DMS79 (cell line): ENCODE measurements around the gene PPP3CB.
"Not testable (repeated sequence)": the region's sequence is repeated elsewhere in the genome, so short reads cannot be mapped to it uniquely, and the experiment has no call there.

Experiments used
- DNase-seq: peaks from one replicate; lab custom pipeline; 2025; lab: John Stamatoyannopoulos, UW

The PPP3CB gene

GRCh38 chr10:73414230-73414945 lies 81.4 kb downstream of the PPP3CB start:
- no peak for DNase-seq

GRCh38 chr10:73413528-73414229 lies 82.1 kb downstream of the PPP3CB start, which contains the start of gene ANXA7:
TSS of gene ANXA7 (minus strand) at chr10:73414058. CDS start at chr10:73400856, 13,202 bp downstream.
- DNase-seq: peak; percentile 60

GRCh38 chr10:73413108-73413527 lies 82.7 kb downstream of the PPP3CB start:
- peak; percentile 46 for DNase-seq

GRCh38 chr10:73410897-73411296 lies 84.9 kb downstream of the PPP3CB start:
- no peak for DNase-seq

- no peak for DNase-seq
Measured at GRCh38 chr10:73408978-73409521, 86.8 kb downstream of the PPP3CB start.

GRCh38 chr10:73408061-73408460 lies 87.8 kb downstream of the PPP3CB start:
- DNase-seq: no peak

GRCh38 chr10:73407495-73407894 lies 88.3 kb downstream of the PPP3CB start:
- no peak for DNase-seq

- DNase-seq: no peak
Measured at GRCh38 chr10:73406846-73407245, 89.0 kb downstream of the PPP3CB start.

GRCh38 chr10:73405556-73405955 lies 90.3 kb downstream of the PPP3CB start:
- no peak for DNase-seq

GRCh38 chr10:73404690-73405089 lies 91.1 kb downstream of the PPP3CB start:
- no peak for DNase-seq

GRCh38 chr10:73401636-73402035 lies 94.2 kb downstream of the PPP3CB start:
- DNase-seq: no peak

- DNase-seq: no peak
Measured at GRCh38 chr10:73399063-73399462, 96.8 kb downstream of the PPP3CB start.

GRCh38 chr10:73398024-73398423 lies 97.8 kb downstream of the PPP3CB start:
- no peak for DNase-seq

- DNase-seq: not testable (repeated sequence)
Measured at GRCh38 chr10:73394325-73394724, 101.5 kb downstream of the PPP3CB start.

- DNase-seq: no peak
Measured at GRCh38 chr10:73388228-73388627, 107.6 kb downstream of the PPP3CB start.

- no peak for DNase-seq
Measured at GRCh38 chr10:73386583-73386982, 109.2 kb downstream of the PPP3CB start.
